Pericardium fibroblast (primary cell): ENCODE data around the gene TMEM141. TPM values are rescaled to one million over a fixed set of nuclear protein-coding genes. Genes with fewer than 3 reads are reported as not detected.

Experiments
- total RNA-seq: library from RNA; depleted of rRNA; stranded (reverse); fragments of >200 nt; gene quantifications from 2 replicates; pipeline ENCODE4 v1.2.3, GENCODE V29; 2015

TMEM141 gene
- total RNA-seq = 86.8 and 179 TPM in 2 replicates

DNA sequence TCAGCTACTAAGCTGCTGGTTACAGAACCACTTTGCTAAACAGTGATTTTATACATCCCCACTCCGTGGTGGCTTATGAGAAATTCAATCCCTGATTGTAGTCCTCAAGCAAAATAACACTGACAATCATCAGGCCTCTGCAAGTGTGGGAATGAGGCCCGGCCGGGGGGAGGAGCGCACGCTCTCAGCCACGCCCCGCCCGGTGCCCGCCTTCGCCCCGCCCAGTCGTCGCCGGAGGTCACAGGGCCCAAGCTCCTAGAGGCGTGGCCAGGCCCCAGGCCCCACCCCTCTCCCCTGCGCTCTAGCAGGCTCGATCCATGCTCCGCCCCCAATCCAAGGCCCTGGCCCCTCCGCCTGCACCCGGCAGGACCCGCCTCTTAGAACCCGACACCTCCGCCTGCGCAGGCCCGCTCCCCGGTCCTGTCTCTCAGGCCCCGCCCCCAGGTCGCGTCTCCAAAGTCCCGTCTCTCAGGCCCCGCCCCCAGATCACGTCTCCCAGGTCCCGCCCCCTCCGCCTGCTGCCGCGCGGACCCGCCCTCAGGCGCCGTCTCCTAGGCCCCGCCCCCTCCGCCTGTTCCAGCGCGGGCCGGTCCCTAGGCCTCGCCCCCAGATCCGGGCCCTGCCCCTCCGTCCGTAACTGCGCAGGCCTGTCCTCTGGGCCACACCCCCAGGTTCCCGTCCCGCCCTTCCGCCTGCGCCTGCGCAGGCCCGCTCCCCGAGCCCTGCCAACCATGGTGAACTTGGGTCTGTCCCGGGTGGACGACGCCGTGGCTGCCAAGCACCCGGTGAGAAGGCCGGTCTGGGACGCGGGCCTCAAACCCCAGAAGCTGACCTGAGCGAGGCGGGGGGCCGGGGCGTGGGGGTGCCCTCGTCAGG, at the start of gene TMEM141:
Gene TMEM141 (plus strand): TSS at position 705 of the 876 bp plus-strand sequence. CDS start 27 bp downstream, at position 732.

DNA sequence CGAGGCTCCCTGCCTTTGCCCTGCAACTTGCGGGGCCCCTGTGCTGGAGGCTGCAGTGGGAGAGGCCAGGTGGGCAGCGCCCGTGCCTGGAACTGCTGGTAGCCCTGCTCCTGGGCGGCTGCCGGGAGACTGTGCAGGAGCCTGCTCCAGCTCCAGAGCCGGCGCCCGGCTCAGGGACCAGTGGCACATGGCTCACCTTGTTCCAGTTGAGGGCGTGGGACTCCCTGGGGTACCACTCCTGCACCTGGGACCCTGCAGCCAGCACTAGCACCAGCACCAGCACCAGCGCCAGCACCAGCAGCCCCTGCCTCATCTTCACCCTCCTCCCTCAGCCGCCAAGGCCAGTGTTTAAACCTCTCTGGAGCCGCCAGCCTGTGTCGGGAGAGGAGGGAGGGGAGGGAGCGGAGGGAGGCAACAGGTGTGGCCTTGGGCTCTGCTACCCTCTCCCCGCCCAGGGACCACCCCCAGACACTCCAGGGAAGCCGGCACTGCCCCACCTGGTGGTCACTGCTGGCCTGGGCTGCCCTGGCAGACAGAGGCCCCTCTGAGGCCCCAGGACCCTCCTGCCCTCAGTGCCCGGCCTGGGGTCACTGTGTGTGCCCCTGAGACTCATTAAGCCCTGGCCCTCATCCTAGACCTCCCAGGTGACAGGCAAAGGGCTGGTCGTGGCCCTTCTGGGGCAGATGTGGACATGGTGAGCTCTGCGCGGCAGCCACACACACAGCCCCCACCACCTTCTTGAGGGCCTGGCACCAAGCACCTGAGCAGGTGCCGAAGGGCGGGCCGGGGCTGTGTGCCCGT, 48.4 kb upstream of the TMEM141 start, which contains the start of gene LCN10:
Gene LCN10 (minus strand): TSS at position 350 of the 801 bp plus-strand sequence. CDS start 37 bp downstream, at position 313.

DNA sequence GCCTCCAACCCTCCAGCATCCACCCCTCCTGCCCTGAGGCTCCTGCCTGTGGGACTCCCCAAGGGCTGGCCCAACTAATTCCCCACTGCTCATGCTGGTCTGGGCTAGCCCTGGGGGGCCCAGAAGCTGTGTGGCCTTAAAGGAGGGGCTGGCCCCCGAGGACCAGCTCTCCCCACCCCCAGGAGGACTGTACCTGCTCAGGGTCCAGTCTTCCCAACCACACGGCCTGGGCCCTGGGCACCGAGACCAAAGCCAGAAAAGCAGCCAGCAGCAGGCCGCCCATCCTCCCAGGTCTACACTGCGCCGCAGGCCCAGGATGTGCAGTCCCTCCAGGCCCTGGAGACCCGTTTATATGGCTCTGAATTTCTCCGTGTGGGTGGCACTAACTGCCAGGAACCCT, 42.9 kb upstream of the TMEM141 start, which contains the start of gene LCN6:
Gene LCN6 (minus strand): TSS at position 325 of the 400 bp plus-strand sequence. CDS start 42 bp downstream, at position 283.

DNA sequence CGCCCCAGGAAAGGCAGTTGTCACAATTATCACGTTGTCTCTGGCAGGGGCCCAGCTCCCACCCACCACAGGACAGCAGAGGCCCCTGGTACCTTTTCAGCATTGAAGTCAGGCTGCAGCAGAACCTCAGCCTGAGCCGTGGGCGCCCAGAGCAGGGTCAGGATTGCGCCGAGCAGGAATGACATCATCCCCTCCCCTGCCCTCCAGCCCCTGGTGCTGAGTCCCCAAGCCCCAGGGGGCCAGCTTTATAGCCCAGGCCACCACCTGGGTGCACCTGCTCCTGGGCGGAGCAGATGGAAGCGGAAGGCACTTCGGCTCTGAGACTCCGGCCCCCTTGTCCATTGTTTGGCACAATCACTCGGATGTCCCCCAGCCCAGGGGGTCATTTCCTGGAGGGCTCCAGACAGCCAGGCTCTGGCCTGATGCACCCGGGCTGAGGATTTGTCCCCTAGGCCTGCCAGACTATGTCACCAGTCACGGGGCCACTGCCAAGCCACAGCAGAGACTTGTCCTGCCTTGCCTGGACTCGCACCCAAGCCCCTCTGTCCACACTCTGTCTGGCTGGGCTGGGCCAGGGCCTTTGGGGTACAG, 26.7 kb upstream of the TMEM141 start, which contains the start of gene LCN15:
Gene LCN15 (minus strand): TSS at position 218 of the 591 bp plus-strand sequence. CDS start 30 bp downstream, at position 188.

DNA sequence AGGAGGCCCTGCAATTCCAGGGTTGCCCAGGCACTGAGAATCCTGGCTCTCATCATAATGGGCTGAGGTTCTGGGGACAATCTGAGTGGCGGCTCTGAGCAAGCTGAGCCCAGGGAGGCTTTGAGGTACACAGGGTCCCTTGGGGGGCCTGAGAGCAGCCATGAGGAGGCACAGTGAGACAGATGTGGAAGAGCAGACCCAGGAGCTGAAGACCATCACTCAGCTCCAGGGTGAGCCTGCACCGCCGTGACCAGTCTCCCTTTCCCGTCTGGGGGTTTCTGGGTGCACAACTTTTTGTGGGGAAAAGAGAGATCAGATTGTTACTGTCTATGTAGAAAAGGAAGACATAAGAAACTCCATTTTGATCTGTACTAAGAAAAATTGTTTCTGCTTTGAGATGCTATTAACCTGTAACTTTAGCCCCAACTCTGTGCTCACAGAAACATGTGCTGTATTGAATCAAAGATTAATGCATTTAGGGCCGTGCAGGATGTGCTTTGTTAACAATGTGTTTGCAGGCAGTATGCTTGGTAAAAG, 5.2 kb downstream of the TMEM141 start, which contains the start of gene CCDC183:
Gene CCDC183 (plus strand): TSS at position 101 of the 537 bp plus-strand sequence. CDS start 60 bp downstream, at position 161.

DNA sequence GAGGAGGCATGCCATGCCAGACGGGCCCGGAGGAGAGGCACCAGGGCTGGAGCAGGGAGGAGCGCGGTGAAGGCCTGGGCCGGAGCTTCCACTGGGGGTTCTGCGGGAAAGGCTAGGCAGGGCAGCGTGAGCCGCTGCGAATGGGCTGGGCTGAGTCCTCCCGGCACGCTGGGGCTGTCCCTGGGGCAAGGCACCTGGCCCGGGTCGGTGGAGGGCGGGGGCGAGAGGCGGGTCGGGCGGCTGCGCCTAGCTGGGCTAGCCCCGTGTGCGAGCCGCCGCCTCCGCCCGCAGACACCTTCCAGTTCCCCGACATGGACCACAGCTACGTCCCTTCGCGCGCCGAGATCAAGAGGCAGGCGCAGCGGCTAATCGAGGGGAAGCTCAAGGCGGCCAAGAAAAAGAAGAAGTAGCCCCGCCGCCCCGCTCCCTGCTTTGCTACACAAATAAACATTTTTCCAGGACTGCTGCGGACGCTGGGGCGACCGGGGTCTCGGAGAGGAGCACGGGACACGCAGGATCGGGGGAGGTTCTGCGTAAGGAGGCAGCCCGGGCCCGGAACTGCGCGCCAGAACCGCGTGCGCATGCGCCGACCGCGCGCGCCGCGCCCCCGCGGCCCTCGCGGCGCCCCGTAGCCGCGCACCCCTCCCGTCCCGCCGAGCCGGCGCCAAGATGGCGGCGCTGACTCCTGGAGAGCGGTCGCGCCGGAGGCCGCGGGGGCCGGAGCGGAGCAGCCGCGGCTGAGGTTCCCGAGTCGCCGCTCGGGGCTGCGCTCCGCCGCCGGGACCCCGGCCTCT, 16.3 kb downstream of the TMEM141 start, which contains the start of gene RABL6:
Gene RABL6 (plus strand): TSS at position 668 of the 794 bp plus-strand sequence. CDS start 249 bp downstream, outside the sequence.

DNA sequence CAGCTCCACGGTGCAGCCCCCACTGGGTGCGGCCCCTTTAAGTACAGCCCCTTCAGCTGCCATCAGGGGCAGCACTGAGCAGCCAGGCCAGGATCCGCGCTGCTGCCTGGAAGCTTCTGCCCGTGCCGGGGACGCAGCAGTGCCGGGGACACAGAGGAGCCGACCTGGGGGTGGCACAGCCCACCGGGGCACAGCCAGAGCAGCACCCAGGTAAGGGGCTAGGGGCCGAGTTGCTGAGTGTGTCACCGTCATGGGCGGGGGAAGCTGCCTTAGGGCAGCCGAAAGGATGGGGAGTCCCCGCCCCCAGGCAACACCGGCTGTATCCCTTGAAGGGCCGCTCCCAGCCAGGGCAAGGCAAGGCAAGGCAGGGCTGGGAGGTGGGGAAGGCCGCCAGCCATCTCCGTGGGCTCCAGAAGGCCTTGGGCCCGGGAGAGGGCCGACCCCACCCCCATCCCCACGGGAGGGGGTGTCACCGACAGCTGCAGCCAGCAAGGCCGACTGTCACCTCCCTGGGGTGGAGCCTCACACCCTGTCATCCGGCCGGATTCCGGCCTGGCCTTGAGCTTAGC, 51.3 kb downstream of the TMEM141 start, which contains the start of gene AJM1:
Gene AJM1 (plus strand): TSS at position 99 of the 569 bp plus-strand sequence. CDS start 1,937 bp downstream, outside the sequence.

Other genes starting within 250 kb of the TMEM141 start
- gene NOTCH1, start 245.3 kb upstream of the TMEM141 start, total RNA-seq = 9.4 and 13.8 TPM in 2 replicates
- 44.8 and 72.6 TPM in 2 replicates for gene EGFL7, start 128.4 kb upstream of the TMEM141 start, total RNA-seq
- gene AGPAT2, start 103.9 kb upstream of the TMEM141 start, total RNA-seq = 36.3 and 44.7 TPM in 2 replicates
- 5.3 and 16.5 TPM in 2 replicates for gene DIPK1B, start 78.8 kb upstream of the TMEM141 start, total RNA-seq
- gene LCN10, start 48.4 kb upstream of the TMEM141 start, total RNA-seq = not detected in 2 replicates
- not detected in 2 replicates for gene LCN6, start 42.8 kb upstream of the TMEM141 start, total RNA-seq
- not detected in 2 replicates for gene LCN8, start 33.1 kb upstream of the TMEM141 start, total RNA-seq
- gene LCN15, start 26.8 kb upstream of the TMEM141 start, total RNA-seq = not detected in 2 replicates
- gene CCDC183, start 5.0 kb downstream of the TMEM141 start, total RNA-seq = 0.35 TPM in 1 of 2 replicates, not detected in the other
- 69.3 and 72.9 TPM in 2 replicates for gene RABL6, start 16.6 kb downstream of the TMEM141 start, total RNA-seq
- gene AJM1, start 51.1 kb downstream of the TMEM141 start, total RNA-seq = 2.0 TPM in 2 replicates
- 83.2 and 140 TPM in 2 replicates for gene PHPT1, start 58.1 kb downstream of the TMEM141 start, total RNA-seq
- gene MAMDC4, start 61.0 kb downstream of the TMEM141 start, total RNA-seq = 0.77 and 1.8 TPM in 2 replicates
- 303 and 404 TPM in 2 replicates for gene EDF1, start 75.0 kb downstream of the TMEM141 start, total RNA-seq
- 3.4 and 4.9 TPM in 2 replicates for gene TRAF2, start 95.2 kb downstream of the TMEM141 start, total RNA-seq
- gene FBXW5, start 153.4 kb downstream of the TMEM141 start, total RNA-seq = 152 and 153 TPM in 2 replicates
- gene C8G, start 153.9 kb downstream of the TMEM141 start, total RNA-seq = not detected in 2 replicates
- not detected in 2 replicates for gene LCN12, start 160.9 kb downstream of the TMEM141 start, total RNA-seq
- 304 and 428 TPM in 2 replicates for gene PTGDS, start 186.2 kb downstream of the TMEM141 start, total RNA-seq
- gene LCNL1, start 191.6 kb downstream of the TMEM141 start, total RNA-seq = 1.4 and 2.2 TPM in 2 replicates
- 36.9 and 65.2 TPM in 2 replicates for gene PAXX, start 201.1 kb downstream of the TMEM141 start, total RNA-seq
- 11.9 and 74.5 TPM in 2 replicates for gene CLIC3, start 205.2 kb downstream of the TMEM141 start, total RNA-seq
- gene ABCA2, start 236.9 kb downstream of the TMEM141 start, total RNA-seq = 14.5 and 18.3 TPM in 2 replicates
- not detected in 2 replicates for gene FUT7, start 240.7 kb downstream of the TMEM141 start, total RNA-seq